GM10266 (cell line): ENCODE results near the gene ACOT6.
"Not testable (repeated sequence)": the region's sequence is repeated elsewhere in the genome, so short reads cannot be mapped to it uniquely, and the experiment has no call there.

Experiments
- DNase-seq: peaks from one replicate; pipeline ENCODE4 v3.0.0; 2012; ENCODE audit errors: extremely low spot score
- TF ChIP-seq, protein P1 (sequence below): IDR thresholded peaks from 2 replicates; pipeline ENCODE4 v1.5.1; 2012; ENCODE audit warnings: mild to moderate bottlenecking, low read depth; ENCODE audit not compliant: control insufficient read depth, insufficient read depth; ENCODE audit errors: missing control alignments

ACOT6 gene

GRCh38 chr14:73576391-73576790 is 35.9 kb upstream of the ACOT6 start:
- DNase-seq: no peak
- TF ChIP-seq, protein P1, sequence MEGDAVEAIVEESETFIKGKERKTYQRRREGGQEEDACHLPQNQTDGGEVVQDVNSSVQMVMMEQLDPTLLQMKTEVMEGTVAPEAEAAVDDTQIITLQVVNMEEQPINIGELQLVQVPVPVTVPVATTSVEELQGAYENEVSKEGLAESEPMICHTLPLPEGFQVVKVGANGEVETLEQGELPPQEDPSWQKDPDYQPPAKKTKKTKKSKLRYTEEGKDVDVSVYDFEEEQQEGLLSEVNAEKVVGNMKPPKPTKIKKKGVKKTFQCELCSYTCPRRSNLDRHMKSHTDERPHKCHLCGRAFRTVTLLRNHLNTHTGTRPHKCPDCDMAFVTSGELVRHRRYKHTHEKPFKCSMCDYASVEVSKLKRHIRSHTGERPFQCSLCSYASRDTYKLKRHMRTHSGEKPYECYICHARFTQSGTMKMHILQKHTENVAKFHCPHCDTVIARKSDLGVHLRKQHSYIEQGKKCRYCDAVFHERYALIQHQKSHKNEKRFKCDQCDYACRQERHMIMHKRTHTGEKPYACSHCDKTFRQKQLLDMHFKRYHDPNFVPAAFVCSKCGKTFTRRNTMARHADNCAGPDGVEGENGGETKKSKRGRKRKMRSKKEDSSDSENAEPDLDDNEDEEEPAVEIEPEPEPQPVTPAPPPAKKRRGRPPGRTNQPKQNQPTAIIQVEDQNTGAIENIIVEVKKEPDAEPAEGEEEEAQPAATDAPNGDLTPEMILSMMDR: no peak

DNA sequence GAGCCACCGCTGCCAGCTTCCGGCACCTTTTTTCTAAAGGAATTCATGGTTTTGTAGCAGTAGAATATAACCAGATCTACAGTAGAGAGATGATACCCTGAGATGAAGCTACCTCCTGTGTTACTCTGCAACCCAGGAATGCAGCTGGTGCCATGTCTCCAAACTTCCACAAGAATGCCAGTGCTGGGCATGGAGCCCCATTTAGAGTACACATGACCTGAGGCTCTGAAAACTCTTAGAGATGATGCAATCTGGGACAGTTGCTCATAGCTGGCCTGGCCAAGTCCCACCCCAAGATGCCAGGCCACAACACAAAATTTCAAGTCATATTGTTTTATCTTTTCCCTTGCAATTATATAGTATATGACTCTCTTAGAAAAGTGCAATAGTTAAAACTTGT is 35.1 kb upstream of the ACOT6 start:
- DNase-seq: not testable (repeated sequence)

- not testable (repeated sequence) for DNase-seq
Measured at GRCh38 chr14:73582102-73582979, 30.0 kb upstream of the ACOT6 start.

DNA sequence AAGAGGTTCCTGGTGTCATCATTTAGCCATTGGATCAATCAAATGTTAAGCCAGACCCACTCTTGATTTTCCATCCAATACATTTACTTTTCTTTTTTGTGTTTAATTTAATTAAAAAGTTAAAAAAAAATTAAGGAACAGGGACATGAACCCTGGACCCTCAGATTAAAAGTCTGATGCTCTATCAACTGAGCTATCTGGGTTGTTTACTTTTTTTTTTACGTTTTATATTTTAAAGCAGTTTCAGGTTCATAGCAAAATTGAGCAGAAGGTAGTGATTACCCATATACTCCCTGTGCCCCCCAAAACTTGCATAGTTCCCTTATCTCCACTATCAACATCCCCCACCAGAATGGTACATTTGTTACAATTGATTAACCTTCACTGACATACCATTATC is 23.6 kb upstream of the ACOT6 start:
- DNase-seq: peak; percentile 5
- TF ChIP-seq, protein P1: no peak

- TF ChIP-seq, protein P1: no peak
- DNase-seq: no peak
Measured at GRCh38 chr14:73589116-73589515, 23.2 kb upstream of the ACOT6 start.

DNA sequence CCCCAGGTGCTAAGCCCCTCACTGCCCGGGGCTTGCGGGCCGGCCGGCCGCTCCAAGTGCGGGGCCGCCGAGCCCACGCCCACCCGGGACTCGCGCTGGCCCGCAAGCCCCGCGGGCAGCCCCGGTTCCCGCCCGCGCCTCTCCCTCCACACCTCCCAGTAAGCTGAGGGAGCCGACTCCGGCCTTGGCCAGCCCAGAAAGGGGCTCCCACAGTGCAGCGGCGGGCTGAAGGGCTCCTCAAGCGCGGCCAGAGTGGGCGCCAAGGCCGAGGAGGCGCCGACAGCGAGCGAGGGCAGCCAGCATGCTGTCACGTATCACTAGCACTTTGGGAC is 21.7 kb upstream of the ACOT6 start:
- DNase-seq: not testable (repeated sequence)

- TF ChIP-seq, protein P1: peak; percentile 2
- DNase-seq: peak; percentile 80
Measured at GRCh38 chr14:73591690-73592449, 20.4 kb upstream of the ACOT6 start, which contains the start of gene ACOT4. TSS of gene ACOT4 (plus strand) at chr14:73591873. CDS start at chr14:73591960, 87 bp downstream.

DNA sequence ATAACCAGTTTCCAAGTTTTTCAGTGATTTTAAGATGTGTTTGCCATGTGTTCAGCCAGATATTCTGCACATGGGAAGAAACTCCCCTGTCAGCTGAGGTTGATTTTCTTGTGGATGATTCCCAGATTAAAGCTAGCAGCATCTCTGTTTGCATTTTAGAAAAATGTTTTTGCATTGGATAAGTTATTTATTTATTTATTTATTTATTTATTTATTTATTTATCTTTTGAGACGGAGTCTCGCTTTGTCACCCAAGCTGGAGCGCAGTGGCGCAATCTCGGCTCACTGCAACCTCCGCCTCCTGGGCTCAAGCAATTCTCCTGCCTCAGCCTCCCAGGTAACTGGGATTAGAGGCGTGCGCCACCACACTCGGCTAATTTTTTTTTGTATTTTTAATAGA is 17.8 kb upstream of the ACOT6 start:
- DNase-seq: no peak
- TF ChIP-seq, protein P1: no peak
